ENCODE measurements around the gene CTAG2.
A peak's percentile ranks its signal among the peaks of the same experiment; 100 is the strongest.
"Not testable (repeated sequence)": the region's sequence is repeated elsewhere in the genome, so short reads cannot be mapped to it uniquely, and the experiment has no call there.

The CTAG2 gene

DNA sequence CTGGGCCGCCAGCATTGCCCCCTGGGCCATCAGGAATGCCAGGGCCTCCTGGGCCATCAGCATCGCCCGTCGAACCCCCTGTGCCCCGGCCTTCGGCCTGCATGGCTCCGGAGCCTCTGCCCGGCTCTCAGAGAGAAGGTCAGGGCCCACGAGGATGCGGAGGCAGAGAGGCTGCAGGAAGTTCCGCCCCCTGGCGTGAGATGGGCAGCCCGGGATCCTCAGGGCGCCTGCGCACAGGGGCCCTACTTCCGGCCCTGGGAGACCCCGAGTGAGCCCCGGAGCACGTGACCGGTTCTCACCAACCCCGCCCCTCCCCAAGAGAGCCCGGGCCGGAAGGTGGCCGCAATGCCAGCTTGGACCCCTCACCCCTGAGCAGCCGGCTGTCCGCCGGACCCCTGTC, at the start of gene CTAG2:
Gene CTAG2, minus strand, starts transcription at position 167 of the 400 bp plus-strand sequence. Its CDS starts 64 bp downstream, at position 103.
- DNase-seq = not testable (repeated sequence)

DNA sequence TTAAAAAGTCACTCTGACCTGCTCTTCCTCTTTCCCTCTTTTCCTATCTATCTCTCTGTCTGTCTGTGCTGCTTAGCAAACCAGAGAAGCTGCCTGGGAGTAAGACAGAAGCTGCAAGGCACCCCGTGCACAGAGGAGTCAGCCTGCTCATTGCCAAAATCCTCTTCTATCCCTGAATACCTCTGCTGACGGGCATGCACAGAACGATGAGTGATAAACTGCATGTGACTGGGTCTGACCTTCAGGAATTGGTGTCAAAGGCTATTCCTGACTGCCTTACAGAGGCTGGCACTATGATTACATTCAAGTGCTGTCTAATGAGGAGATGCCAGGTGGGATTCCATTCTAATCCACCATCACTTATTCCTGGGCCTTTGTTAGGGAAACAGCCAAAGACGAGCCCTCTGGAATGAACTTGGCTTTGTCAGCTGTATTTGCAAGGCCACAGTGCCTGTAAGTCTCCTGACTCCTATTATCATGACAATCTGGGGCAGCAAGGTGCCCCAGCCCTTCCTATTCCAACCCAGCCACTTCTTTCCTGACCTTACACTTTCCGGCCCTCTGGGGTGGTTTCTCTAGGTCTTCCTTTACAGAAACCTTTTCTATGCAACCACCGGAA, 45.4 kb upstream of the CTAG2 start:
- DNase-seq = no peak

DNA sequence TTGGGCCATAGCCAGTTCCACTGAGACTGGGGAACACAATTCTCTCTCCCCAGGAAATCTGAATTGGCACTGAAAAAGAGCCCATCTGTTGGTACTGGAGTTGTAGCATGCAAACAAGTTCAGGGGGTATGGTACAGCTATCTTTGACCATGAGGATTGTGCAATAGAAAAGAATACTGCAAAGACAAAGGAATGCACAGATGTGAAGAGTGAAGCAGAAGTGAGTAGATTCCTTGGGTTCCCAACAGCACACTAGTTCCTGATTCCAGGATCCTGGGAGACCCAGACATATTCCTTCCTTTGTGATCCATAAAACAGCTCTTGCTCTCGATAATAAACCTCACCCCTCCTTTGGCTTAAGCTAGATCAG, 43.3 kb upstream of the CTAG2 start:
- no peak for DNase-seq

DNA sequence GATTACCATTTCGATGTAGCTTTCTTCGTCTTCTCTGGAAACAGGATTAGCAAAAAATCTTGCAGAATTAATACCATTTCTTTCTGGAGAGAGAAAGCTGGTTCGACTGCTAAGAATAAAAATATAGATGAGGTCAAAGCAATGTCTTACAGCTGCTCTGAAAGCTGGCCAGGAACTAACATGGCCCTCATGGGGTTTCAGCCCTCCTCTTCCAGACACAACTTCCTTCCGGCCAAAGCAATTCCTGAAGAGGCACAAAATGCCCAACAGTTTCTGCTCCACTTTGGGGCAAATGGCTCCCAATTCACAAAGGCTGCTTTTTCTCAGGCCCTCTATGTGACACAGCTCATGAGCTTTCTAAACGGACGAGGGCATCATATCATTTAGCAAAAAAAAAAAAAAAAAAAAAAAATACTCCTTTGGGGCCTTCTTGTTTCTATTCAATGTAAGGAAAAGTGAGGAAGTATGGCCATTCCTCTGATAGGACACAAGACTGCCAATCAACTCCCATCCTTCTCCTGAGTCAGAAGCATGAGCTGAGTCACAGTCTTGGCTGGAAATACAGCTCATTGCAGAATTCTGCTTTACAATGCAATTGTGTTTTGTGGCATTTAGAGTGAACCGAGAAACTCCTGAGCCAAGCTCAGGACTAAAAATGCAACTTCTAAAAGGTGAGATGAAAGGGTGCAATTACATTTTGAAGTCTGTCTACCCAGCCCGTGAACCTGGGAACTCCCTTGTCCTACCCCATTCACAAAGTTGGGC, 42.7 kb upstream of the CTAG2 start:
- DNase-seq = peak; percentile 59

DNA sequence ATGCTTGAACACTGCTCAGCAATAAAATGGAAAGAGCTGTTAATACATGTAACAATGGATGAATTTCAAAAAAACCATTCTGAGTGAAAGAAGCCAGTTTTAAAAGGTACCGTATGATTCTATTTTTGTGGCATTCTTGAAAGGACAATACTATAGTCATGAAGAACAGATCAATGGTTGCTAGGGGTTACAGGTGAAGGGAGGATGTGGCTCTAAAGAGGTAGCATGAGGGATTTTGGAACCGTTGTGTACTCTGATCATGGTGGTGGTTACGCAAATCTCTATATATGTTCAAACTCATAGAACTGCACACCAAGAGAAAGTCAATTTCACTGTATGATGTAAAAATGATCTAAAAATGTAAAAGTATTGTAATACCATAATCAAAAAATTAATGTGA, 40.0 kb upstream of the CTAG2 start:
- no peak for DNase-seq

DNA sequence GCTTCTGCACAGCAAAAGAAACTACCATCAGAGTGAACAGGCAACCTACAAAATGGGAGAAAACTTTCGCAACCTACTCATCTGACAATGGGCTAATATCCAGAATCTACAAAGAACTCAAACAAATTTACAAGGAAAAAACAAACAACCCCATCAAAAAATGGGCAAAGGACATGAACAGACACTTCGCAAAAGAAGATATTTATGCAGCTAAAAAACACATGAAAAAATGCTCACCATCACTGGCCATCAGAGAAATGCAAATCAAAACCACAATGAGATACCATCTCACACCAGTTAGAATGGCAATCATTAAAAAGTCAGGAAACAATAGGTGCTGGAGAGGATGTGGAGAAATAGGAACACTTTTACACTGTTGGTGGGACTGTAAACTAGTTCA, 37.1 kb upstream of the CTAG2 start:
- not testable (repeated sequence) for DNase-seq

DNA sequence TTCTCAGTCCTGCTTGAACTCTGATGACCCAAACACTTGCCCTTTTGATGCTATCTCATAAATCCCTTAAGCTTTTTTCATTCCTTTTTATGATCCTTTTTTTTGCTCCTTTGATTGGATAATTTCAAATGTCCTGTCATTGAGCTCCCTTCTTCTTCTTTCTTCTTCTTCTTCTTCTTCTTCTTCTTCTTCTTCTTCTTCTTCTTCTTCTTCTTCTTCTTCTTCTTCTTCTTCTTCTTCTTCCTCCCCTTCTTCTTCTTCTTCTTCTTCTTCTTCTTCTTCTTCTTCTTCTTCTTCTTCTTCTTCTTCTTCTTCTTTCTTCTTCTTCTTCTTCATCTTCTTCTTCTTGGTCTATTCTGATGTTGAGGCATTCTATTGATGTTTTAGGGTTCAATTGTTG, 18.7 kb upstream of the CTAG2 start:
- DNase-seq = not testable (repeated sequence)

DNA sequence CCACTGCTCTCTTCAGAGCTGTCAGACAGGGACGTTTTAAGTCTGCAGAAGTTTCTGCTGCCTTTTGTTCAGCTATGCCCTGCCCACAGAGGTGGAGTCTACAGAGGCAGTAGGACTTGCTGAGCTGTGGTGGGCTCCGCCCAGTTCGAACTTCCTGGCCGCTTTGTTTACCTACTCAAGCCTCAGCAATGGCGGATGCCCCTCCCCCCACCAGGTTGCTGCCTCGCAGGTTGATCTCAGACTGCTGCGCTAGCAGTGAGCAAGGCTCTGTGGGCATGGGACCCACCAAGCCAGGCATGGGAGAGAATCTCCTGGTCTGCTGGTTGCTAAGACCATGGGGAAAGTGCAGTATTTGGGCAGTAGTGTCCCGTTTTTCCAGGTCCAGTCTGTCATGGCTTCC, 17.5 kb upstream of the CTAG2 start:
- not testable (repeated sequence) for DNase-seq

DNA sequence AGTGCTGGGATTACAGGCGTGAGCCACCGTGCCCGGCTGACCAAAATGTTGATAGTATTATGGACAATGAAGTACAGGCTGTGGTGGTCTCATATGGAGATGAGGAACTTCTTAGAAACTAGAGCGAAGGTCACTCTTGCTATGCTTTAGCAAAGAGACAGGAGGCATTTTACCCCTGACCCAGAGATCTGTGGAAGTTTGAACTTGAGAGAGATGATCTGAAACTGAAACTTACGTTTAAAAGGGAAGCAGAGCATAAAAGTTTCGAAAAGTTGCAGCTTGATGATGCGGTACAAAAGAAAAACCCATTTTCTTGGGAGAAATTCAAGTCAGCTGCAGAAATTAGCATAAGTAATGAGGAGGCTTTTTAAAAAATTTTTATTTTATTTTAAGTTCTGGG, 8.5 kb upstream of the CTAG2 start:
- DNase-seq = no peak

DNA sequence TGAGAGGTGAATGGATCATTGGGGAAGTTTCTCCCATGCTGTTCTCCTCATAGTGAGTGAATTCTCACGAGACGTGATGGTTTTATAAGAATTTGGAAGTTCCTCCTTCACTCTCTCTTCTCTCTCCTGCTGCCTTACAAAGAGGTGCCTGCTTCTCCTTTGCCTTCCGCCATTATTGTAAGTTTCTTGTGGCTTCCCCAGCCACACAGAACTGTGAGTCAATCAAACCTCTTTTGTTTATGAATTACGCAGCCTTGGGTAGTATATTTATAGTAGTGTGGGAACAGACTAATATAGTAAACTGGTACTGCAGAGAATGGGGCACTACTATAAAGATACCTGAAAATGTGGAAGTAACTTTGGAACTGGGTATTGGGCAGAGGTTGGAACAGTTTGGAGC, 7.8 kb upstream of the CTAG2 start:
- DNase-seq = no peak

DNA sequence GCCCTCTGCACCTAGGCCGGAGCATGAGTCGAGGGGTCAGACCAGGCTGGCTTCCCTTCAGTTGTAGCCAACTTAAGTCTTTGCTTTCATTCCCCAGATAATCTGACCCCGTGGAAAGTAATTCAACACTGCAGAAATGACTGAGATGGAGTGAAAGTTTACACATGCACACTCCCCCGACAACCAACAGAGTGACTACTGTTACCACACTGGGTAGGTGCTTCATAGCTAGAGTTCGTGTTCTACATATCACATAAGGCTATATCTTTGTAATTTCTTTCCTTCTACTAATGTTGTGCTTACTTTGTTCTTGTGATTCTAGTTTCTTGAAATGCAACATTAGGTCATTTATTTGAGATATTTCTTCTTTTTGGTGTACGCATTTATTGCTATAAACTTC, 7.2 kb upstream of the CTAG2 start:
- DNase-seq = no peak

DNA sequence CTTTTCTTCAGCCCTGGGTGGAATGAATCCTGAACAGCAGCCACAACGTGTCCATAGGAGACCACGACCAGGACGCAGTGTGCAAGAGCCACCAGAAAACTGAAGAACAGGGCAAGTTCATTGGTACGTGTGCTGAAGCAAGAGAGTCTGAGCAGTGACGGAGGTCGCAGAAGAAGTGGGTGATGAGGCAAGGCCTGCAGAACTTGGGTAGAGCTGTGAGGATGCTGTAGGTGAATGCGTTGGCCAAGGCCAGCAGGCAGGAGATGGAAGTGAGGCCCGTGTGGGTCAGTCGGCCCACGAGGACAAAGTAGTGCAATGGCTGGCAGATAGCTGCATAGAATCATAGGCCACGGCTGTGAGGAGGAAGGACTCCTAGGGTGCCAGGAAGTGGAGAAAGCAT, 5.6 kb upstream of the CTAG2 start:
- no peak for DNase-seq

DNA sequence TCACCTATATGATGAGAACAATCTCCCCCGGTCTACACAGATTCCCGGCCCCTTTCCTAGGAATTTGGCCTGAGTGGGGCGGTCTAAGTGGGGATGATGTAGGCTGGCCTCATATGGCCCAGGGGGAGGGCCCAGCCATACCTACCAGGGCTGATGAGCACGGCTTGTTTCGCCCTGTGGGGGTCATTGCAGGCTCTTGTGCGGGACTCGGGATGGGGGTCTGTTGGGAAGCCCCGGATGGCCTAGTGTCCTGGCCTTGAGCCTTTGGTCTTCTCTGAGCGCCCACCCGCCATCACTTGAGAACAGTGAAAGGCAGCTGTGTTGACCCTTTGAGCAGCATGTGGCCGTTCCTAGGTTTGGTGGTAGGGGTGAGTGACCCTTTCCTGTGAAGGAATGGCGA, 4.8 kb upstream of the CTAG2 start:
- DNase-seq = no peak

DNA sequence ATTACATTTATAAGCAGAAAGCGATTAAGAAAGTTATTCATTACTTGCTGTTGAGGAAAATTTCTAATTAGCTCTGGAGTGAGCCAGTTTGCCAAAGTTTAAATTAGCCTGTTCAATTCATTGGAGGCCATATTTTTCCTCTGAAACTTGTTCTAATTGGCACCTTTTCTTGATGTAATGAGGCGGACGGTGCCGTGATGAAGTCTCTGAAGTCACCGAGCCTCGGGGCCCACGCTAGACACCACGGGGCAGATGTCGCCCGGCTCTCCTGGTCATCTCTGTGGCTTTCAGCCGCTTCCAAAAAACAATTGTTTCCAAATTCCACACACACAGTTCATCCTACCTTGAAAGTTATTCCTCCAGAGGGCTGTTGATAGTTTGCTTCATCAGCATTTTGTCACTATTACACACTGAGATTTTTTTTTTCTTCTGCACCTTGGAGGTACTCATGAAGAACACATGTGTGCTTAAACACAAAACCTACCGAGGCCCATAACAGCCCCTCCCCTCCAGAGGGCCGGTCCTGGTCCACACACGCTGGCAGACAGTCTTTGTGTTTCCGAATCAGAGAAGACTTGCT, 3.9 kb upstream of the CTAG2 start:
- DNase-seq = no peak

DNA sequence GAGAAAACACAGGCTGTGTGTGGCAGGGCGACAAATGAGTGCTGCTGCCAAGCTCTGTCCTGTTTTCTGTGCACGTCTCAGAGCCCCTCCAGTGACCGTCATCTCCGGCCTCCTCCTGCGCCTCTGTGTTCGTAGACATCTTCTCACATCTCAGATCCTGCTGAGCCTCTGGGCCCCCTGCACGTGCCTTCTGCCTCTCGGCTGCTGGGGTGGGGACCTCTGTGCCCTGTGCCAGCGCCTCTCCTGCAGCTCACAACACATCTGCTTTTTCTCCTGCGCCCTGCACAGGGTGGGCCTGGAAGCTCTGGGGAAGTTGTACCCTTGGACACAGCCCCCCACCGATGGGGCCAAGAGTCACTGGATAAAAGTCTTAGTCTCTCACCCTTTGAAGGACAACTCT, 2.4 kb upstream of the CTAG2 start:
- DNase-seq = no peak

DNA sequence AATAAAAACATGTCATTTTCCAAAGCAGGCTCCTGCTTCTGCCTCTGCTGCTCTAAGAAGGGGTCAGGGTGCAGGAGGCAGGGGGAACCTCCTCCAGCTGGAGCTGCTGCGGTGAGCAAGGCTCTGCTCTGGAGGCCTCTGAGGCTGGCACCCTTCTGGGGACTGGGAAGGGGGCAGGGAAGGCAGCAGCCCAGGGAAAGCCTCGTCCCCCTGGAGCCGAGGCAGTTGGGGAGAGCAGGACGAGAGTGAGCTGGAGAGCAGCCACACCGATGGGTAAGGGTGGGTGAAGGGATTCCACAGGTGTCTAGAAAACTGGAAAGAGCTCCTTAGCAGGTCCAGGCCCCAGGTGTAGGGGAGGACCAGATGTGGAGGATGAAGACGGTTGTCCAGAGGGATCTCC, 2.0 kb upstream of the CTAG2 start:
- no peak for DNase-seq

DNA sequence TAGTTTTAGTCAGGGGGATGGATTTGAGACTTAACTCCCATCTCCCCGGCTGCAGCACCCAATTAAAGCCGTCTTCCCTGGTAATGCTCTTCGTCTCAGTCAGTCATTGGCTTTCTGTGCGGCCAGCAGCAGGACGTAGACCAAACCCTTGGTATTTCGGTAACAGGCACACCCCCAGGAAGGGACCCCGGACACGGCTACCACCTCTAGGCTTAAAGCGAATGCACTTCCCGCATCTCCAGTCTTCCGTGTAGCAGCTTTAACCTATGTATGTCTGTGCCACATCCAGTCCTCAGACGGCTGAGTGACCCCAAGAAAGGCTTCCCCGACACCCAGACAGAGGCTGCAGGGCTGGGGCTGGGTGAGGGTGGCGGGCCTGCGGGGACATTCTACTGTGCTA, 1.5 kb upstream of the CTAG2 start:
- DNase-seq = no peak

DNA sequence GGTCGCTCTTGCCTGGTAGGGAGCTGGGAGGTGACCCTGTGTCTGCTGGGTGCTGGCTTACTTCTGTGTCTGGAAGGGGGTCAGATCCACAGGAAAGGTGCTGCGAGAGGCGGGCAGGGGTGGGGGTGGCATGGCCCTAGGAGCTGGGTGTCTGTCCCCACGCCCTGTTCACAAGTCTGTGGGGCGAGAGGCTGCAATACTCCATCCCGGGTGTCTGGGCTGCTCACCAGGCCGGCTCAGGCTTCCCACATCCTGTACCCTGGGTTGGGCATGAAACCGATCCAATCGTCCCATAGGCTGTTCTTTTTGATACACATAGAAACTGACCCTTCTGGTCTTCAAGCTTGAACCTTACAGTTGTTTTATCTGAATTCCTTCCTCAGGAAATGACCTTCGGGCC, 993 bp upstream of the CTAG2 start:
- DNase-seq = no peak

DNA sequence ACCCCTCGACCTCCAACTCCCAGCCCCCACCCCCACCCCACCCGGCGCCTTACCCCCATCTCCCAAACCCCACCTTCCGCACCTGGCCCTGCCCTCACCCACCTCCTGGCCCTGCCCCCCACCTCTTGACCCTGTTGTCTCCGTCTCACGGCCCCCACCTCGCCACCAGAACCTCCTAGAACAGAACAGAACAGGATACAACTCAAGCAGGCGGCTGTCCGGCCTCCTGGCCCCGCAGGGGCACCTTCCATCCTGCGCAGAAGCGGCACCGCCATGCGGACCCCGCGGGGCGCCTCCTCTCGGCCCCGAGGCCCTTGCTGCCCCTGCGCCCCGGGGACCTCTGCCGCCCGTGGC, 354 bp downstream of the CTAG2 start:
- DNase-seq = no peak

DNA sequence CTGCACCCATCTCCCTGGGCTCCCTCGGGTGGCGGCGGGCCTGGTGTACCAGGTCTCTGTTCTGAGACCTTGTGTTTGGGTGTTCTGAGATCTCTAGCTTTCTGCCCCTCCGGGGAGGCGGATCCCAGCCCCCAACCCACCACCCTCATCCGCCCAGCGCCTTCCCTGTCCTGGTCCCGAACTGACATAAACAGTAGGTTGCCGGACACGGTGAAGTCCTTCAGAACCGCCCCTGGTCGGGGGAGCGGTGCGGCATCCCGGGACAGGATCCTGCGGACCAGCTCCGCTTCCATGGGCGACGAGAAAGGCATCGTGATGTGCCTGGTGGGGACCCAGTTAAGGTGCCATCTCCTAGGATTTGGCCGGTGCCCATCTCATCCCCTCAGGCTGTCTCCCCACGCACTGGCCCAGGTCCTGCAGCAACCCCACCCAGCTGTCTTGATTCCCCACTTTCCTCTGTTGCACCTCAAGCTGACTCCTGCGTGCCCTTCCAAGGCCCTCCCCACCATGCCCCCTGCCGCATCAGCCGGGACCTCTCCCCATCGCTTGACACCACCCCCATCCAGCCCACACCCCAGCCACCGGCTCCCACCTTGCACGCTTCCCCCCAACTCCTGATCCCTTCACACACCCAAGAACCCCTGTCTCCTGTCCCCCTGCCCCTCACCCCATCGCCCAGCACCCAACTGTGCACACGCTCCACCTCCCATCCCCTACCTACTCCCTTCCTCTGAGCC, 900 bp downstream of the CTAG2 start:
- no peak for DNase-seq

DNA sequence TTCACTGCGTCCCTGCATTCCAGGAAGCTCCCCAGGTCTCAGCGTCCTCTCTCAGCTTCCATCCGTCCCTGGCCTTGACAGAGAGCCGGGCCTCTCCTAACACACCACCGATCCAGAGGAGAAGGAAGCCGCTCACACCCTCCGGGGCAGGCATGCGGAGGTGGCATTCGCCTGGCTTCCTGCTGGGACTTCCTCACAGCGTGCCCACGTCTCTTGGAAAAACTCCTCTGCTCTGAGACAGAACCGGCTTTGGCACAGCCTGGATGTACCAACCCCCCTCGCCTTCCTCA, 3.2 kb downstream of the CTAG2 start:
- no peak for DNase-seq

DNA sequence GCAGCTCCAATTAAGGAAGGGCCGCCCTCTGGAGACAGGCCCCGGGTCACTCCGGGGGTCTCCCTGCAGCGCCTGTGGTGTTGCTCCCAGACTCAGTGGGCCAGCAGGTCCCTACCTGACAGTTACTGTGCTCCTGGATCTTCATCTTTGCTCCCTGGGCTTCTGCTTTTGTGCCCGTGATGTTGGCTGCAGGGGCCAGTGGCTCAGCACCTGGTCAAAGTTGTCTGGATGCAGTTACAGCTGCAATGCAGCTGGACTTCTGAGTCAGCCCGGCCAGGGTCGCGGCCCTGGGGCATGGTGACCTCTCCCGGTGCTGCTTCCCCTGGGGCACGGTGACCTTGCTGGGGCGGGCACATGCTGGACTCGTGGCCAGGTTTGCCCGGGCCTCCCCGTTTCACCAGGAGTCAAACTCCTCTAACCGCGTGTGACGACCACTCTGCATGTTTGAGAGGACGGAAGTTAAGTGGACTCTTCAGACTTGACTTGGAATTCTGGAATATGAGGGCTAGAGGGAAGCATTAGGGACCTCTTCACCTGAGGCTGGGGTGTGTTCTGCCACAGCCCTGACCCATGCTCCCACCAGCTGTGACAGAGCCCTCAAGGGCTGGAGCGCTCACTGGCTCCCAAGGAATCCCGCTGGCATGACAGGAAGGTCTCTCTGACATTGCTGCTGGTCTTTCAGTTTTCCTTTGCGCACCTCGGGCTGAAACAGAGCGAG, 3.7 kb downstream of the CTAG2 start:
- no peak for DNase-seq

DNA sequence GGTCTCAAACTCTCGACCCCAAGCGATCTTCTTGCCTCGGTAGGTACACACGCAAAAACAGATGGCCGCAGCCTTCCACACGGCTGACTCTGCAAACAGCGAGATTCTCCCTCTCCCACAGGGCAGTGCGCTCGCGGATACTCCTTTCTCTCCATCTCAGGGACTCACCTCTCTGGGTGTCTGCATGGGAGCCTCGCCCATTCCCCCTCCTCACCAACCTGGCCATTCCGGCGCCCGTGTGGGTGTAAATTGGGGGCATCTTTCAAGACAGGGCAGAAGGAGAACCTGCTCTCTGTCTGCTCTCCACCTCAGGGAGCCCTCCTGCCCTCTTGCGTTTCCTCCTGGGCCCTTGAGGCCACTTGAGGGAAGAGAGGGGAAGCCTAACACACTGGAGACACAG, 4.4 kb downstream of the CTAG2 start:
- no peak for DNase-seq
